Activated CD8-positive, alpha-beta memory T cell treated with anti-CD3 and anti-CD28 coated beads for 1 hour (primary cell): ENCODE results near the gene PRR12.

Experiments used
- DNase-seq, 2 donors: peaks; one replicate each; pipeline ENCODE4 v3.0.0-alpha.2; 2020; ENCODE audit warnings: low read depth in 1 of 2; ENCODE audit errors: extremely low read depth in 1 of 2

The PRR12 gene

GRCh38 chr19:49641688-49642491 is 50.9 kb downstream of the PRR12 start, which contains the start of gene SCAF1:
Gene SCAF1, plus strand, starts transcription at chr19:49642209. Its CDS starts 2,818 bp downstream, at chr19:49645027.
- DNase-seq = peak; percentile 97 to 98

DNA sequence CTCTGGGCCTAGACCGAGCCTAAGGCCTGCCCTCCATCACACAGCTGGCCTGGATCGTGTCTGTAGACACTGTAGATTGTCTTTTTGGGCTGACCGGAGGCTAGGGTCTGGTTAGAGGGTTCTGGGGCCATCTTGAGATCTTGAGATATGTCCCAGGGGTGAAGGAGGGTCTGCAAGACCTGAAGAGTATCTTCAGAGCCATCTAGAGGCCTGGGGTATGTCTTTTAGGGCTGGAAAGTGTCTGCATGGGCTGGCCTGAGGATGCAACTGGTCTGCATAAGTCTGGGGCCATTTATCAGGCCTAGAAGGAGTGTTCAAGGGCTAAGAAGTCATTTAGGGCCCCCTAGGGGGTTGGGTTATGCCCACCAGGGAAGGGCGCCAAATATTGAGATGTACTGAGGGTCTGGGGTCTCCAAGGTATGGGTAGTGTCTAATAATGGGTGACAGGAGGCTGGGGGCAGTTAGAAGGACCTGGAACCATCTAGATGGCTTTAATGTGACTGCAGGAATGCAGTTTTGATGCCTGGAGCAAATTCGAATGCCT is 51.6 kb downstream of the PRR12 start:
- no peak for DNase-seq

GRCh38 chr19:49643466-49643865 is 52.5 kb downstream of the PRR12 start:
- no peak for DNase-seq

DNA sequence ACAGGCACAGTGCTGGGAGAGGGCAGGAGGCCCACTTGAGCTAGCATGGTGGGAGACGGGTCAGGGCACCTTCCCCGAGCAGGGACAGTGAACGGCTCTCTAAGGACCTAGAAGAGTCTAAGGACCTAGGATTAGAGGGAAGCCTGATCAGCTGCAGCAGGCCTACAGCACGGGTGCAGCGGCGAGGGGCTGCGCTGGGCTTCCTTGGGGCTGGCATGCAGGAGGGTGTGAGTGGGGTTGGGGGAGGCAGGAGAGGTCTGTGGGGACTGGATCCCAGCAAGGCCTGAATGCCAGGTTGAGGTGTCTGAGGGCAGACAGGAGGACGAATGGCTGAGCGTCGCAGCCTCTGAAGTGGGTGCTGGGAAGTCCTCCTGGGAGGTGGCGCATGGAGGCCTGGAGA is 54.6 kb downstream of the PRR12 start:
- DNase-seq = no peak

DNA sequence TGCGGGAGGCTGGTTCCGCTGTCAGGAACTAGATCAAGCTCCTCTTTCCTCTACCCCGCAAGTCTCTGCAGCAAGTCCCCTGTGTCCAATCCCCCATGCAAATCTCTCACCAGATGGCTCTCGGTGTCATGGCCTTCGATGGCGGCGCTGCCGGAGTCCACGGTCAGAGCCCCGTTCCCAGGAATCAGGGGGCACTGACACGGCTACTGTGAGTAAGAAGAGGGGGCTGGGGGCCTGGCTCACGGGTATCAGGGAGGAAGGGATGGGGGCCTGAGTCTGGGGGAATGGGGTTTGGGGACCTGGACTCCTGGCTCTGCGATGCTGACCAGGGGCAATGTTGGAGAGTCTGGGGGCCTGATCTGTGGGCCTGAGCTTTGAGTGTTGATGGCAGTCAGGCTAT is 55.0 kb downstream of the PRR12 start:
- no peak for DNase-seq

- DNase-seq = no peak
Measured at GRCh38 chr19:49646586-49646985, 55.6 kb downstream of the PRR12 start.

DNA sequence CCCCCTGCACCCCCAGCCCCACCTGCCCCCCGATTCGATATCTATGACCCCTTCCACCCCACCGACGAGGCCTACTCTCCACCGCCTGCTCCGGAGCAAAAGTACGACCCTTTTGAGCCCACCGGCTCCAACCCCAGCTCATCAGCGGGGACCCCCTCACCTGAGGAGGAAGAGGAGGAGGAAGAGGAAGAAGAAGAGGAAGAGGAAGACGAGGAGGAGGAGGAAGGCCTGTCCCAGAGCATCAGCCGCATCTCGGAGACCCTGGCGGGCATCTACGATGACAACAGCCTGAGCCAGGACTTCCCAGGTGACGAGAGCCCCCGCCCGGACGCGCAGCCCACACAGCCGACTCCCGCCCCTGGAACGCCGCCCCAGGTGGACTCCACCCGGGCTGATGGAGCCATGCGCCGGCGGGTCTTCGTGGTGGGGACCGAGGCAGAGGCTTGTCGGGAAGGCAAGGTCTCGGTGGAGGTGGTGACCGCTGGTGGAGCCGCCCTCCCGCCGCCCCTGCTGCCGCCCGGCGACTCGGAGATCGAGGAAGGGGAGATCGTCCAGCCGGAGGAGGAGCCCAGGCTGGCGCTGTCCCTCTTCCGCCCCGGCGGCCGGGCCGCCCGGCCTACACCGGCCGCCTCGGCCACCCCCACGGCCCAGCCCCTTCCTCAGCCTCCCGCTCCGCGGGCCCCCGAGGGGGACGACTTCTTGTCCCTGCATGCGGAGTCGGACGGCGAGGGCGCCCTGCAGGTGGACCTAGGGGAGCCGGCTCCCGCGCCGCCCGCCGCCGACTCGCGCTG is 60.2 kb downstream of the PRR12 start:
- DNase-seq = no peak

- no peak for DNase-seq
Measured at GRCh38 chr19:49651820-49652550, 61.0 kb downstream of the PRR12 start.

- no peak for DNase-seq
Measured at GRCh38 chr19:49652551-49653465, 61.8 kb downstream of the PRR12 start.

- DNase-seq = no peak
Measured at GRCh38 chr19:49653466-49653806, 62.5 kb downstream of the PRR12 start.

DNA sequence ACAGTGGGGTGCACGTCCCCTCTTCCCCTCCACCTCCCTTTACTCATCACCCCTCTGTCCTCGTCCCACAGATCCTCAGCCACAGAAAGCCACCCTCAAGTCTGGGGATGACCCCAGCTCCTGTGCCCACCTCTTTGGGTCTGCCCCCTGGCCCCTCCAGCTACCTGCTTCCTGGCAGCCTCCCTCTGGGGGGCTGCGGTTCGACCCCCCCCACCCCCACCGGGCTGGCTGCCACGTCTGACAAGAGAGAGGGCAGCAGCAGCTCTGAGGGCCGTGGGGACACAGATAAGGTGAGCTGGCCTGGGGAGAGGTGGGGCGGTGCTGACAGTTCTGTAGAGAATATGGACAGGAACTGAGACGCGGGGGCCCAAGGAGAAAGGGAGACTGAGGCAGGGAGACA is 63.6 kb downstream of the PRR12 start:
- no peak for DNase-seq

- DNase-seq = no peak
Measured at GRCh38 chr19:49655570-49656455, 64.8 kb downstream of the PRR12 start.

- no peak for DNase-seq
Measured at GRCh38 chr19:49656456-49657109, 65.6 kb downstream of the PRR12 start.

DNA sequence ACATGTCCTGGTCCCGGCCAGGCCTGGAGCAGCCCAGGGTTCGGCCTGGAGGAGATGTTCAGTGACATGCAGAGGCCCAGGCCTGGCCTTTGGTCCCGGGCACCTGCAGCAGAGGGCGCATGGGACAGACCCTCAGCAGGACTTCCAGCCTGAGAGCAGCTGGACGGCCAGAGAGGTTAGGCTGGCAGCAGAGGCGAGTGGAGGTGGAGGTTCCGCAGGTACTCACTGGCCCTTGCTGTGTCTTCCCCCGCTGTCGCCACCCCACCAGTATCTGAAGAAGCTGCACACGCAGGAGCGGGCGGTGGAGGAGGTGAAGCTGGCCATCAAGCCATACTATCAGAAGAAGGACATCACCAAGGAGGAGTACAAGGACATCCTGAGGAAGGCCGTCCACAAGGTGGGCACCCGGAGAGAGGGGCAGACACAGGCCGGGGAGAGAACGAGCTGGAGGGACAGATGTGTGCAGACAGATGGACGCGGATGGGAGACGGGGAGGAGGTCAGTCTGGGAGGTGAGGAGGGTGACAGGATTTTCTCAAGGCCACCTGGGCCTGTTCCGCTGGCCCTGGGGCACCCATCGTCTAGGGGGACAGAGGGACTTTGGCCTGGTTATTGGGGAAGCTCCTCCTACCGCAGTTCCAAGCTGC is 66.6 kb downstream of the PRR12 start:
- DNase-seq = no peak

GRCh38 chr19:49658139-49658517 is 67.1 kb downstream of the PRR12 start:
- no peak for DNase-seq

GRCh38 chr19:49658566-49659442 is 67.8 kb downstream of the PRR12 start:
- no peak for DNase-seq

DNA sequence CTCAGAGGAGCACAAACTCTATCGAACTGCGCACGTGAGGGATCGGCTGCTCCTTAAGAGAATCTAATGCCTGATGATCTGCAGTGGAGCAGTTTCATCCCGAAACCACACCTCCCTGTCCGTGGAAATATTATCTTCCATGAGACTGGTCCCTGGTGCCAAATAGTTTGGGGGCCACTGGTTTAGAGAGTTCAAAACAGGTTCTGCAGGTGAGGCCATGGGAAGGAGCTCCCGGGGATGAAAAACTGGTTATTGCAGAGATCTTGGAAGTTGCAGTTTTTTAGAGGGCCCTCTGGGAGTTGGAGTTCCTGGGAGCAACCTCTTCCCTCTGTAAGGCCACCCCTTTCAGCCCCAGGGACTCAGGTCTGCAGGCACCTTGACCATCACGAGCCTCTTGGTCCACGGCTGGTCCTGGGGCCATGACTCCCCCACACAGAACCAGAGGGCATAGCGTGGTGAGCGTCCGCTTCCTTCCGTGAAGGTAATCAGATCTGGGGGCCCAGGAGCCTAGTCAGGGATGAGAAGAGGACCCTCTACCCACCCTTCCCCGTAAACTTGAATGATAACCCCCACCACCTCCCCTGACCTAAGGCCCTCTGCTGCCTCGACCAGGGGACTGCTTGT is 69.5 kb downstream of the PRR12 start:
- no peak for DNase-seq
